A549 (cell line): ENCODE data around the gene DSCAML1.

Experiments used
- CHD2 ChIP-seq: fragments of 150-350 bp; IDR thresholded peaks from 2 replicates; pipeline ENCODE4 v1.6.1; 2014; ENCODE audit warnings: low read length; ENCODE audit not compliant: partially characterized antibody
- SREBF2 ChIP-seq: fragments of 450-650 bp; IDR thresholded peaks from 2 replicates; pipeline ENCODE4 v1.6.1; 2014; ENCODE audit warnings: mild to moderate bottlenecking, moderate library complexity

GRCh38 chr11:117435326-117435725 lies 361.7 kb downstream of the DSCAML1 start:
- TF ChIP-seq SREBF2 (no peak), CHD2 (no peak)
